ENCODE data around the gene EDNRA. TPM values are rescaled to one million over a fixed set of nuclear protein-coding genes. Genes with fewer than 3 reads are reported as not detected.

EDNRA gene
- total RNA-seq, 1 experiment from 2014 or later, result not detected

DNA sequence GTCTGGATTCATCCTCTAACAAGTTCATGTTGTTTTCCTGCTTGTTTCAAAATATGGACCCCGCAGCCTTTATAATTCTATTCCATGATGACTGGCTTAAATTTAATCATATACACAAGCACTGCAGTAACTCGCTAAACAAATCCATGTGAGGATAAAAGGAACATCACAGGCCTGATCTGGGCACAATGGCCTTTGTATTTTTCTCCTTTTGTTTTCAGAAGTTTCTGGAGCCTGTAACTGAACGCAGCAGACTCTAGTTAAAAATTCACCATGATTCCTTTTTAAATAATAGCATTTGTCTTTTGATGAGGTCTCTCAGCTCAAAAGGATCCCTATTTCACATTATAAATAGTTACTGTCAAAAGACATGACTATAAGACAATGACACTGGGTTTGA, 106.1 kb downstream of the EDNRA start:
- DNase-seq (ENCODE audit: low spot score), result no peak

- DNase-seq (ENCODE audit: low spot score), result no peak
Measured at GRCh38 chr4:147589586-147589985, 108.7 kb downstream of the EDNRA start.

GRCh38 chr4:147590249-147590920, 109.5 kb downstream of the EDNRA start:
- peak; percentile 66 for DNase-seq (ENCODE audit: low spot score)

DNA sequence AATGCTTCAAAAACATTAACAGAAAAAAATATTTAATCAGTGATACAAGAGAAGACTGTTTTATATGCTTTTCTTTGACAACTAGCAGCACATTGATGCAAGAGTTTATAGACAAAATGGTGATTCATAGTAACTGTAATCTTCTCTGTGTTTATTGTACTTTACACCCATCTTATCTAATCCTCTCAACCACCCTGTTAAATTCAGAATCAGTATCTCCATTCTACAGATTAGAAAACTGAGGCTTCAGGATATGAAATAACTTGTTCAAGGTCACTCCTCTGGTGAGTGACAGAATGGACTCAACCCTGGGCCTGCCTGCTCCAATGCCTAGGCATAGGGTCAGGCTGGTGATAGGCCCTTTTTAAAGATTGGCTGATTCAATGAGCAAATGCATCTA, 110.2 kb downstream of the EDNRA start:
- DNase-seq (ENCODE audit: low spot score), result no peak

DNA sequence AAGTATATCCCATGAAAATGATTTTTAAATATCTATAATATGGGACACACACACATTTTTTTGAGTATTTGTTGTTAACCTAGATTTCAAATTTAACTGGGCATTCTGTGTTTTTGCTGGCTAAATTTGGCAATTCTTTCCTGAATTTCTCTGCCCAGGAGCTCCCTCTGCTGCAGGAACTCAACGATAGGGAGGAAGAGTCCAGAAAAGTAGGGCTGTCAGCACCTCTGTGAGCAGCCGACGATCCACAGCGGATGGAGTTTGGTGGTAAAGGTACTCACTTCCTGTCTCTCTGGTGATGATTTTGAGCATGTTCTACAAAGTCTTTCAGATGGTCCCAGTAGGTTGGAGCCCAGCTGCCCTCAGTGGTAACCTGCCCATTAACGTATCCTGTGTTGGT, 113.2 kb downstream of the EDNRA start:
- DNase-seq (ENCODE audit: low spot score), result no peak

Other genes starting within 250 kb of the EDNRA start
- gene TMEM184C, start 136.3 kb downstream of the EDNRA start, total RNA-seq (2014; rRNA removed; shearing (Covaris generic)), result 17.0 and 17.1 TPM in 2 replicates
- 2.4 and 3.8 TPM in 2 replicates for gene PRMT9, start 203.1 kb downstream of the EDNRA start, total RNA-seq (2014; rRNA removed; shearing (Covaris generic))